Measurements from ENCODE around the gene CARD14.
A peak's percentile ranks its signal among the peaks of the same experiment; 100 is the strongest.

CARD14 gene

DNA sequence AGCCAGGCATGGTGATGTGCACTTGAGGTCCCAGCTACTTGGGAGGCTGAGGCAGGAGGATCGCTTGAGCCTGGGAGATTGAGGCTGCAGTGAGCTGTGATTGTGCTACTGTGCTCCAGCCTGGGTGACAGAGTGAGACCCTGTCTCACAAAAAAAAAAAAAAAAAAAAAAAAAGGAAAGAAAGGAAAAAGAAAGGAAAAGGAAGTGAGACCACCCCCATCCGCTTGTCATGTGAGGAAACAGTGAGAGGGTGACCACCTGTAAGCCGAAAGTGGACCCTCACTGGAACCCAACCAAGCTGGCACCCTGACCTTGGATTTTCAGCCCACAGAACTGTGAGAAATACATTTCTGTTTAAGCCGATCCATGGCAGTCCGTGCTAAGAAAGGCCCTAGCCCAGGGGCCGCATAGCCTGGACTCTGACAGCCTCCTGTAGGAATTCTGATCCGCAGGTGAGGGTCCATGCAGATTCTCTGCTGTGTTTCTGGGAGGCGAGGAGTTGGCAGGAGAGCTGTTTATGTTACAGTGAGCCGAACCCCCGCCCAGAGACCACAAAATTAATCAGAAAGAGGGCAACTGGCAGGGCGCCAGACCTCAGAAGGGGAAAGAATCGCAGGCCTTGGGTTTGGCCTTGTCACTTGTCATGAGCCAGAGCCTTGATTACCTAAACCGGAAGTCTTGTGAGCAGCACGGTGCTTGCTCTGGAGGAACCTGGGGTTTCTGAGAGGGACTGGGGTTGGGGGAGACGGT, 49.4 kb downstream of the CARD14 start:
- WGBS, 2 experiments (ENCODE audit: insufficient coverage in 2 of 2) = 72 to 73% methylated on average over 11 to 14 of the region's 15 CpGs
- no peak overlapping the region for H3K27ac ChIP-seq (ENCODE audit: low read depth, low read length, severe bottlenecking)
- H3K4me3 ChIP-seq (ENCODE audit: extremely low read depth, insufficient read depth, low read length, poor library complexity, severe bottlenecking) = peak overlapping the region; percentile 89
- peaks cover 12% of the 10 kb centered on the region for H3K4me1 ChIP-seq (ENCODE audit: control insufficient read depth, insufficient read depth, low read length, poor library complexity, severe bottlenecking)
- H3K36me3 ChIP-seq (ENCODE audit: control insufficient read depth, insufficient read depth, low read length) = peaks cover 47% of the 10 kb centered on the region
- no peaks in the 10 kb centered on the region for H3K9me3 ChIP-seq (ENCODE audit: control insufficient read depth, low read length)

DNA sequence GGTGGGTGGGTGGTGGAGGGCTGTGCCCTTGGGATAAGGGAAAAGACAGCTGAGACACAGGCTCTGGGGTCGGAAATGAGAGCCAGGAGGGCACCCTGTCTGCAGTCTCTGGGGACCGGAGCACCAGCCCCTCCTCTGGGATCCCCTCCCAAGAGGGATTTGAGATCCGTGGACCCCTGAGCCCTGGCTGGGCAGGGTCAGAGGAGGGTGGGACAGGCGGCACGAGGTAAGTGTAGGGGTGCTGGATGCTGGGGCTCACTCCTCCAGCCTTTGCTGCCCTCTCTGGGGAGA, 49.9 kb downstream of the CARD14 start:
- peaks cover 12% of the 10 kb centered on the region for H3K4me1 ChIP-seq (ENCODE audit: control insufficient read depth, insufficient read depth, low read length, poor library complexity, severe bottlenecking)
- peak overlapping the region; percentile 41 for H3K27ac ChIP-seq (ENCODE audit: low read depth, low read length, severe bottlenecking)
- WGBS, 2 experiments (ENCODE audit: insufficient coverage in 2 of 2) = 6 to 15% methylated on average over 2 to 5 of the region's 5 CpGs

DNA sequence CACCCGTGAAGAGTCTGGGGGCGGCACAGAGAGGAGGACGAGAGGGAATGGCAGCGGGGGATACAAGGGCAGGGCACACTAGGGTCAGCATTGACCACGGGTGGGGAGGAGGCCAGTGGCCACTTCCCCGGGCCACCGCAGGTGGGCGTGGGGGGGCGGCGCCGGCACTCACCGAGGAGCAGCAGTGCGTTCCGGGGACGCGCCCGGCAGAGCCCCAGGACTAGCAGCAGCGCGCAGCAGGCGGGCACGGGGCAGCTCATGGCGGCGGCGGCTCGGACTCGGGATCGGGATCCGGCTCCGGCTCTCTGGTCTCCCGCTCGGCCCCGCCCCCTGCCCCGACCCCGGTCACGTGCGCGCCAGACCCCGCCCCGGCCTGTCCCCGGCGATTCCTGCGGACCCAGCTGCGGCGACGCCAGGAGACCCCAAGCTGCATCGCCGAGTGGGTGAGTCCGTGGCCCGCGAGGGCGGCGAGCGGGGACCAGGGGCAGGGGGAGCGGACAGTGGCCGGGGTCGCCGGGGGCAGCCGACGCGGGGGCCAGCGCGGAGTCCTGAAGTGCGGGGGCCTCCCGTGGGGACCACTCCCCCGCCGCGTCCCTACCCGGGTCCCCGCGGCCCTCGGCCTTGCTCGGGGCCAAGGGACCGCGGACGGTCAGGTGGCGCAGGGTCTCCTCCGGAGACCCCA, 50.4 kb downstream of the CARD14 start, which contains the start of the genes SGSH and SLC26A11:
SGSH (minus strand) TSS at position 280 of the 682 bp plus-strand sequence; CDS start at position 260, 20 bp downstream.
SLC26A11 (plus strand) TSS at position 374 of the 682 bp plus-strand sequence. CDS start 1,134 bp downstream, outside the sequence.
- peaks cover 43% of the 10 kb centered on the region for H3K36me3 ChIP-seq (ENCODE audit: control insufficient read depth, insufficient read depth, low read length)
- 0 to 1% methylated on average over 42 to 53 of the region's 77 CpGs for whole genome bisulfite sequencing, 2 experiments (ENCODE audit: insufficient coverage in 2 of 2)
- H3K4me1 ChIP-seq (ENCODE audit: control insufficient read depth, insufficient read depth, low read length, poor library complexity, severe bottlenecking) = peaks cover 12% of the 10 kb centered on the region
- peak within 1 kb of the TSS; percentile 41 for H3K27ac ChIP-seq (ENCODE audit: low read depth, low read length, severe bottlenecking)
- H3K9me3 ChIP-seq (ENCODE audit: control insufficient read depth, low read length) = no peaks in the 10 kb centered on the region
- H3K4me3 ChIP-seq (ENCODE audit: extremely low read depth, insufficient read depth, low read length, poor library complexity, severe bottlenecking) = peak within 1 kb of the TSS; percentile 89

More for the DNA sequence above, 49.9 kb downstream of the CARD14 start:
- Histone ChIP-seq H3K9me3 (ENCODE audit: control insufficient read depth, low read length) (no peaks in the 10 kb centered on the region), H3K36me3 (ENCODE audit: control insufficient read depth, insufficient read depth, low read length) (peaks cover 45% of the 10 kb centered on the region), H3K4me3 (ENCODE audit: extremely low read depth, insufficient read depth, low read length, poor library complexity, severe bottlenecking) (peak overlapping the region; percentile 89)

DNA sequence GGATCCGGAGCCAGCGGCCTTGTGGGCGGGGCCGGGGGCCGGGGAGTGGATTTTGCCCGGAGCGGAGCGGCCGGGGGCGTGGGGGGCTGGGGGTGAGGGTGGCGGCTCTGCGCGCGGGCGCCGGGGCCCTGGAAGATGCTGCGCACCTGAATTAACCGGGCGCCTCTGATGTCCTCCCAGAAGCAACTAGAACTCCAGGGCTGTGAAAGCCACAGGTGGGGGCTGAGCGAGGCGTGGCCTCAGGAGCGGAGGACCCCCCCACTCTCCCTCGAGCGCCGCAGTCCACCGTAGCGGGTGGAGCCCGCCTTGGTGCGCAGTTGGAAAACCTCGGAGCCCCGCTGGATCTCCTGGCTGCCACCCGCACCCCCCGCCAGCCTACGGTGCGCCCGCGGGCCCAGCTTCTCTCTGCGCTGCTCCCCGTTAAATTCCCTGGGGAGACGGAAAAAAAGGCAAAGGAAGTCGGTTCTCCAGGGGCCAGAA, 50.9 kb downstream of the CARD14 start:
- H3K36me3 ChIP-seq (ENCODE audit: control insufficient read depth, insufficient read depth, low read length) = peaks cover 40% of the 10 kb centered on the region
- H3K4me3 ChIP-seq (ENCODE audit: extremely low read depth, insufficient read depth, low read length, poor library complexity, severe bottlenecking) = peak overlapping the region; percentile 89
- H3K9me3 ChIP-seq (ENCODE audit: control insufficient read depth, low read length) = no peaks in the 10 kb centered on the region
- peaks cover 12% of the 10 kb centered on the region for H3K4me1 ChIP-seq (ENCODE audit: control insufficient read depth, insufficient read depth, low read length, poor library complexity, severe bottlenecking)
- WGBS, 2 experiments (ENCODE audit: insufficient coverage in 2 of 2) = 3% methylated on average over 12 to 33 of the region's 41 CpGs
- no peak overlapping the region for H3K27ac ChIP-seq (ENCODE audit: low read depth, low read length, severe bottlenecking)

DNA sequence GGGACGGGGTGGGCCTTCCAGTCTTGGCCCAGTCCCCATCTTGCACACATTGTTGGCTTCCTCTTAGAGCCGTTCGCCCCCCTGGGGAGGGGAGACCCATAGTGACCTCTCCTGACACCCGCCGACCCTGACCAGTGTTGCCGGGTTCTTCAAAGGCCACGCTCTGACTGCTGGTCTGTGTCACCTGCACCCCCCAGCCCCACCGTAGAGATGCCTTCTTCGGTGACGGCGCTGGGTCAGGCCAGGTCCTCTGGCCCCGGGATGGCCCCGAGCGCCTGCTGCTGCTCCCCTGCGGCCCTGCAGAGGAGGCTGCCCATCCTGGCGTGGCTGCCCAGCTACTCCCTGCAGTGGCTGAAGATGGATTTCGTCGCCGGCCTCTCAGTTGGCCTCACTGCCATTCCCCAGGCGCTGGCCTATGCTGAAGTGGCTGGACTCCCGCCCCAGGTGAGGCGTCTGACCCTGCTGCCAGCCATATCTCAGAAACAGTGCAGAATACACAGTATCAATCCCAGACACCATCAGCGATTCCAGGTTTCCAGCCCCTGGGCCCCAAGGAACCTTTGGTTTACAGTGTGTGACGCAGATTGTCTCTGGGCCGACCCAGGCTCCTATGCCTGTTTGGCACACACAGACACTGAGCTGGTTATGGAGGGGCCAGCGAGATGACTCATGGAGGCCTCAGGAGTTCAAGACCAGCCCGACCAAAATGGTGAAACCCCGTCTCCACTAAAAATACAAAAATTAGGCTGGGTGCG, 51.7 kb downstream of the CARD14 start:
- peaks cover 12% of the 10 kb centered on the region for H3K4me1 ChIP-seq (ENCODE audit: control insufficient read depth, insufficient read depth, low read length, poor library complexity, severe bottlenecking)
- peaks cover 32% of the 10 kb centered on the region for H3K36me3 ChIP-seq (ENCODE audit: control insufficient read depth, insufficient read depth, low read length)
- H3K27ac ChIP-seq (ENCODE audit: low read depth, low read length, severe bottlenecking) = no peak overlapping the region
- H3K4me3 ChIP-seq (ENCODE audit: extremely low read depth, insufficient read depth, low read length, poor library complexity, severe bottlenecking) = peak overlapping the region; percentile 89
- 91 to 92% methylated on average over 24 to 25 of the region's 29 CpGs for WGBS, 2 experiments (ENCODE audit: insufficient coverage in 2 of 2)
- no peaks in the 10 kb centered on the region for H3K9me3 ChIP-seq (ENCODE audit: control insufficient read depth, low read length)

DNA sequence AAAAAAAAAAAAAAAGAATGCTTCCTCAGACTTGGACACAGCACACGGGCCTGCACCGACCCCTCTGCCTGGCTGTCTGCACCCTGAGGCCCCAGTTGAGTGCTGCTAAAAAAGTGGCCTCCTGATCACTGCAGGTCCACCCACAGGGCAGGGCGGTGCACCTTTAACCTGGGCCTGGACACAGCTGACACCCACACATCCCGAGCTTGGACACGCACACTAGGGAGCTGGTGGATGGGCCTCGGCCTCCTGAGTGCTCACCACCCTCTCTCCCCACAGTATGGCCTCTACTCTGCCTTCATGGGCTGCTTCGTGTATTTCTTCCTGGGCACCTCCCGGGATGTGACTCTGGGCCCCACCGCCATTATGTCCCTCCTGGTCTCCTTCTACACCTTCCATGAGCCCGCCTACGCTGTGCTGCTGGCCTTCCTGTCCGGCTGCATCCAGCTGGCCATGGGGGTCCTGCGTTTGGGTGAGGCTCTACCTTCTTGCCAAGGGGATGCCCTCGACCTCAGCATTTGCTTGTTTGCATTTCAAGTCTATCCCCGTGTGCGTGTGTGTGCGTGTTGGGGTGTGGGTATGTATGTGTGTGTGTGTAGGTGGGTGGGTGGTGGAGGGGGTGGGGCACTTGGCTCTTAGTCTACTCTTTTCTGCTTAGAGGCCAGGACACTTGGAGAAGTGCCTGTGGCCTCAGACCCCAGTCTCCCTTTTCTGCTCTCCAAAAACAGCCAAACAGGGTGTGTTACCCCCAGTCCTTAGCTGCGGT, 52.7 kb downstream of the CARD14 start:
- H3K36me3 ChIP-seq (ENCODE audit: control insufficient read depth, insufficient read depth, low read length) = peaks cover 24% of the 10 kb centered on the region

DNA sequence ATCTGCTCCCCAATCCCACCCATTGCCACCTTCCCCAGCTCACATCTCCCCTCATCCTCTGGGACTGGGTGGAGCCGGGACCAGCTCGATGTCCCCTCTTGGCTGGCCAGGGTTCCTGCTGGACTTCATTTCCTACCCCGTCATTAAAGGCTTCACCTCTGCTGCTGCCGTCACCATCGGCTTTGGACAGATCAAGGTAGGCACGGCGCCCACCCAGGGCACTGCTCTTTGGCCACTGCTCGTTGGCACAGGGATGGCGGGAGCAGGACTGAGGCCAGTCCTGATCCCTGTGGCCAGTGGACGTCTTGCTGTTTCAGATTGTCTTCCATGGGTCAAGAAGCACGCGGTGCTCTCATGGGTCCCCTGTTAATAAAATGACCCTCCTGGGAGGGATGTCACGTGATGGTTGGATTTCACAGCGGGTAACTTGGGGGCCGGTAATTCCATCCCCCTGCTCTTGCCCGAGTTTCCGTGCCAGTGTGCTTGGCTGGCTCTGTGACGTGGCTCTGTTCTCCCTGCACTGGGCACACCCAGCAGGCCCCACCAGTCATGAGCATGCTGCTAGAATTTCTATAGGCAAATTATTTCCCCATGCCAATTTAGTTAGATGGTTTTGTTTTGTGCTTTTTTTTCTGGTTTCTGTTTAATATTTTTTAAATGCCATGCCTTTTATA, 53.4 kb downstream of the CARD14 start:
- Histone ChIP-seq H3K9me3 (ENCODE audit: control insufficient read depth, low read length) (no peaks in the 10 kb centered on the region), H3K4me3 (ENCODE audit: extremely low read depth, insufficient read depth, low read length, poor library complexity, severe bottlenecking) (no peak overlapping the region), H3K4me1 (ENCODE audit: control insufficient read depth, insufficient read depth, low read length, poor library complexity, severe bottlenecking) (peaks cover 12% of the 10 kb centered on the region), H3K36me3 (ENCODE audit: control insufficient read depth, insufficient read depth, low read length) (peaks cover 21% of the 10 kb centered on the region), H3K27ac (ENCODE audit: low read depth, low read length, severe bottlenecking) (no peak overlapping the region)
- 94% methylated on average over 13 to 18 of the region's 18 CpGs for WGBS, 2 experiments (ENCODE audit: insufficient coverage in 2 of 2)

More for the DNA sequence above, 52.7 kb downstream of the CARD14 start:
- H3K4me1 ChIP-seq (ENCODE audit: control insufficient read depth, insufficient read depth, low read length, poor library complexity, severe bottlenecking) = peaks cover 12% of the 10 kb centered on the region
- H3K9me3 ChIP-seq (ENCODE audit: control insufficient read depth, low read length) = no peaks in the 10 kb centered on the region
- H3K4me3 ChIP-seq (ENCODE audit: extremely low read depth, insufficient read depth, low read length, poor library complexity, severe bottlenecking) = no peak overlapping the region
- no peak overlapping the region for H3K27ac ChIP-seq (ENCODE audit: low read depth, low read length, severe bottlenecking)
- WGBS, 2 experiments (ENCODE audit: insufficient coverage in 2 of 2) = 96 to 97% methylated on average over 12 to 14 of the region's 18 CpGs

DNA sequence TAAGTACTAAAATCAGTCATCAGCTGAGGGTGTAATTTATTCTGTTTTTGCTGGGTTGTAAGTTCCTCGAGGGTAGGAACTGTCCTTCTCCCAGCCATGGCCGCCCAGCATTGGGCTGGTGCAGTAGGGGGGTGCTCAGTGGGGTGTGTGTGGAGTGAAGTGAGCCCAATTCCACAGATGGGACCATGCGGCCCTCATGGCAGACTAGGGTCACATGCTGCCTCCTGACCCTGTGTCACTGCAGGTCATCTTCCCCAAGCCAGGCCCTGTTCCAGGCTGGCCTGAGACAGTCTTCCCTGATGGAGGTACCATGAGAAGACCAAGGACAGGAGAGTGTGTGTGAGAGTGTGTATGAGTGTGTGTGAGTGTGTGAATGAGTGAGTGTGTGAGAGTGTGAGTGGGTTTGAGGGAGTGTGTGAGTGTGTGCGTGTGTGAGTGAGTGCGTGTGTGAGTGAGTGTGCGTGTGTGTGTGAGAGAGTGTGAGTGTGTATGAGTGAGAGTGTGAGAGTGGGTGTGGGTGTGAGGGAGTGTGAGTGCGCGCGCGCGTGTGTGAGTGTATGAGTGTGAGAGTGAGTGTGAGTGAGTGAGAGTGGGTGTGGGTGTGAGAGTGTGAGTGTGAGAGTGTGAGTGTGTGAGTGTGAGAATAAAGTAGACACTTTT, 54.1 kb downstream of the CARD14 start:
- WGBS, 2 experiments (ENCODE audit: insufficient coverage in 2 of 2) = 71 to 85% methylated on average over 10 of the region's 11 CpGs
- peaks cover 21% of the 10 kb centered on the region for H3K36me3 ChIP-seq (ENCODE audit: control insufficient read depth, insufficient read depth, low read length)
- H3K4me3 ChIP-seq (ENCODE audit: extremely low read depth, insufficient read depth, low read length, poor library complexity, severe bottlenecking) = no peak overlapping the region
- no peak overlapping the region for H3K27ac ChIP-seq (ENCODE audit: low read depth, low read length, severe bottlenecking)
- peaks cover 12% of the 10 kb centered on the region for H3K4me1 ChIP-seq (ENCODE audit: control insufficient read depth, insufficient read depth, low read length, poor library complexity, severe bottlenecking)
- H3K9me3 ChIP-seq (ENCODE audit: control insufficient read depth, low read length) = no peaks in the 10 kb centered on the region

DNA sequence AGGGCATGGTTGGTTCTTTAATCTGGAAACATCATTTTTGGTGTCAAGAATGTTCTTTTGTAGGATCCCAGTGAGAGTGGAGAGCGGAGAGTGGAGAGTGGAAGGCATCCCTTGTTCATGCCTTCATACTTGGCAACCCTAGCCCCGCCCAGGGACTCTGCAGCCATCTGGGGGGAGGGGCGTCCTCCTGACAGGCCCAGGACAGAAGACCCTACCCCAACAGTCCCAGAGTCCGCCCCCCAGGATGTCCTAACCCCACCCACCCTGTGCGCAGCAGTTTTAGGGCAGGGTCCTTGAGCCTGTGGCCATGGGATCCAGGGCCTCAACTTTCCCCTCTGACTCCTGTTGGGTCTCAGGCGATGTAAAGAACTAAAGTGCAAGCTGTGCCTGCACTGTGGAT, 54.9 kb downstream of the CARD14 start:
- Histone ChIP-seq H3K9me3 (ENCODE audit: control insufficient read depth, low read length) (no peaks in the 10 kb centered on the region), H3K4me1 (ENCODE audit: control insufficient read depth, insufficient read depth, low read length, poor library complexity, severe bottlenecking) (peaks cover 9% of the 10 kb centered on the region), H3K27ac (ENCODE audit: low read depth, low read length, severe bottlenecking) (no peak overlapping the region), H3K4me3 (ENCODE audit: extremely low read depth, insufficient read depth, low read length, poor library complexity, severe bottlenecking) (no peak overlapping the region), H3K36me3 (ENCODE audit: control insufficient read depth, insufficient read depth, low read length) (peaks cover 21% of the 10 kb centered on the region)
- 74 to 96% methylated on average over 3 to 4 of the region's 6 CpGs for WGBS, 2 experiments (ENCODE audit: insufficient coverage in 2 of 2)

Measured in mesodermal cell (in vitro differentiated cells).